Lower leg skin (tissue), 3 donors: Measurements from ENCODE around the gene CMSS1.

ENCODE experiments used
- POLR2A ChIP-seq, 2 donors: fragments of 450-650 bp; IDR thresholded peaks; one replicate each; pipeline ENCODE4 v1.6.1; 2016 to 2017; ENCODE audit warnings: antibody characterized with exemption in 2 of 2, mild to moderate bottlenecking in 1 of 2, moderate library complexity in 1 of 2
- TF ChIP-seq, protein P1 (sequence below), 3 donors: fragments of 450-650 bp; IDR thresholded peaks; one replicate each; pipeline ENCODE4 v1.5.1; 2016; ENCODE audit warnings: antibody characterized with exemption in 3 of 3, mild to moderate bottlenecking in 3 of 3, moderate library complexity in 2 of 3

DNA sequence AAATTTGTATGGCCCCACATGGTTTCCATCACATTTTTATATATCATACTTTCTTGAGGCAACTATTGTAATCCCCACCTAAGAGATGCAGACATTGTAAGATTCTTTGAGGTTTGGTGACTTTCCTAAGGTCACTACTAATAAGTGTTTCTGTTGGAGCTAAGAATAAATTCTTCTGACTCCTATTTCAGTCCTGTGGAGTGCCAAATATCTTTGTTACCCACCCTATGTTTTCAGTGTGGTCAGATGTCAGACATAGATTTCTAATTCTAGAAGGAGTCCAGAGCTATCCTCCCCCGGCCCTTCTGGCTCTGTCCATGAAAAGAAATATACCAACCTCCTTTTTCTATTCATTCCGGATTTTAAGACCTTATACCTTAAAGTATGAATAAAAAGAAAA, 342.9 kb downstream of the CMSS1 start:
- TF ChIP-seq, protein P1, sequence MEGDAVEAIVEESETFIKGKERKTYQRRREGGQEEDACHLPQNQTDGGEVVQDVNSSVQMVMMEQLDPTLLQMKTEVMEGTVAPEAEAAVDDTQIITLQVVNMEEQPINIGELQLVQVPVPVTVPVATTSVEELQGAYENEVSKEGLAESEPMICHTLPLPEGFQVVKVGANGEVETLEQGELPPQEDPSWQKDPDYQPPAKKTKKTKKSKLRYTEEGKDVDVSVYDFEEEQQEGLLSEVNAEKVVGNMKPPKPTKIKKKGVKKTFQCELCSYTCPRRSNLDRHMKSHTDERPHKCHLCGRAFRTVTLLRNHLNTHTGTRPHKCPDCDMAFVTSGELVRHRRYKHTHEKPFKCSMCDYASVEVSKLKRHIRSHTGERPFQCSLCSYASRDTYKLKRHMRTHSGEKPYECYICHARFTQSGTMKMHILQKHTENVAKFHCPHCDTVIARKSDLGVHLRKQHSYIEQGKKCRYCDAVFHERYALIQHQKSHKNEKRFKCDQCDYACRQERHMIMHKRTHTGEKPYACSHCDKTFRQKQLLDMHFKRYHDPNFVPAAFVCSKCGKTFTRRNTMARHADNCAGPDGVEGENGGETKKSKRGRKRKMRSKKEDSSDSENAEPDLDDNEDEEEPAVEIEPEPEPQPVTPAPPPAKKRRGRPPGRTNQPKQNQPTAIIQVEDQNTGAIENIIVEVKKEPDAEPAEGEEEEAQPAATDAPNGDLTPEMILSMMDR (IDR thresholded peaks at IDR 0.05): no peak
- TF ChIP-seq POLR2A (IDR thresholded peaks at IDR 0.05): no peak
